ENCODE results near the gene ABAT. TPM values are rescaled to one million over a fixed set of nuclear protein-coding genes. Genes with fewer than 3 reads are reported as not detected.
"Not testable (repeated sequence)": the region's sequence is repeated elsewhere in the genome, so short reads cannot be mapped to it uniquely, and the experiment has no call there.

The ABAT gene
- total RNA-seq, 2 experiments from 2014 or later, result 4.1 to 4.4 TPM

GRCh38 chr16:8741636-8742035 lies 67.2 kb downstream of the ABAT start:
- Histone ChIP-seq H3K4me3 (ENCODE audit: low read length) (no peak overlapping the region), H3K36me3 (ENCODE audit: insufficient read depth, low read length) (peaks cover 3% of the 10 kb centered on the region), H3K27ac (ENCODE audit: low read depth in 1 of 2, low read length in 2 of 2) (no peak overlapping the region), H3K4me1 (ENCODE audit: insufficient read depth, low read length) (no peaks in the 10 kb centered on the region), H3K9me3 (ENCODE audit: control insufficient read depth in 1 of 2, insufficient read depth in 1 of 2, low read length in 2 of 2) (no peaks in the 10 kb centered on the region), H3K27me3 (ENCODE audit: control insufficient read depth in 1 of 2, insufficient read depth in 2 of 2, low read length in 2 of 2) (no peaks in the 10 kb centered on the region)
- no peaks in the 10 kb centered on the region for H3K9me3 Mint-ChIP-seq
- intact Hi-C loops (cut with DNase I, micrococcal nuclease), result no loop called here
- ATAC-seq (ENCODE audit: poor library complexity), result no peak
- ChIA-PET POLR2A (interaction anchor here (0.6 kb wide), 1 partner anchor 69 kb away, joined by 3 read pairs; no protein-coding TSS in a partner anchor), CTCF (interaction anchor here (2.2 kb wide), 1 partner anchor 11 kb away, joined by 7 read pairs; no protein-coding TSS in a partner anchor)
- H3K4me1 Mint-ChIP-seq (ENCODE audit: low read depth), result no peaks in the 10 kb centered on the region
- H3K36me3 Mint-ChIP-seq (ENCODE audit: low read depth), result peaks cover 16% of the 10 kb centered on the region
- no peak overlapping the region for H3K27ac Mint-ChIP-seq
- no peaks in the 10 kb centered on the region for H3K27me3 Mint-ChIP-seq
- no peak overlapping the region for H3K4me3 Mint-ChIP-seq
- no peak for TF ChIP-seq CTCF (IDR thresholded peaks at IDR 0.05)
- no peak for DNase-seq

GRCh38 chr16:8742068-8742467 lies 67.7 kb downstream of the ABAT start:
- no peak overlapping the region for H3K27ac Mint-ChIP-seq
- H3K27me3 Mint-ChIP-seq, result no peaks in the 10 kb centered on the region
- ATAC-seq (ENCODE audit: poor library complexity), result no peak
- TF ChIP-seq CTCF (IDR thresholded peaks at IDR 0.05), result no peak
- no peaks in the 10 kb centered on the region for H3K4me1 ChIP-seq (ENCODE audit: insufficient read depth, low read length)
- H3K4me1 Mint-ChIP-seq (ENCODE audit: low read depth), result no peaks in the 10 kb centered on the region
- H3K27ac ChIP-seq (ENCODE audit: low read depth in 1 of 2, low read length in 2 of 2), result no peak overlapping the region
- no peaks in the 10 kb centered on the region for H3K9me3 Mint-ChIP-seq
- ChIA-PET POLR2A (interaction anchor here (0.6 kb wide), 1 partner anchor 70 kb away, joined by 3 read pairs; no protein-coding TSS in a partner anchor), CTCF (interaction anchor here (2.2 kb wide), 1 partner anchor 11 kb away, joined by 7 read pairs; no protein-coding TSS in a partner anchor)
- intact Hi-C loops (cut with DNase I, micrococcal nuclease), result no loop called here
- no peaks in the 10 kb centered on the region for H3K9me3 ChIP-seq (ENCODE audit: control insufficient read depth in 1 of 2, insufficient read depth in 1 of 2, low read length in 2 of 2)
- DNase-seq, result no peak
- peaks cover 3% of the 10 kb centered on the region for H3K36me3 ChIP-seq (ENCODE audit: insufficient read depth, low read length)
- peaks cover 19% of the 10 kb centered on the region for H3K36me3 Mint-ChIP-seq (ENCODE audit: low read depth)
- H3K4me3 ChIP-seq (ENCODE audit: low read length), result no peak overlapping the region
- H3K4me3 Mint-ChIP-seq, result no peak overlapping the region
- no peaks in the 10 kb centered on the region for H3K27me3 ChIP-seq (ENCODE audit: control insufficient read depth in 1 of 2, insufficient read depth in 2 of 2, low read length in 2 of 2)

- POLR2A ChIA-PET; H3K4me1 ChIP-seq (ENCODE audit: insufficient read depth, low read length); ATAC-seq (ENCODE audit: poor library complexity); H3K4me1 Mint-ChIP-seq (ENCODE audit: low read depth); intact Hi-C loops (cut with DNase I, micrococcal nuclease); H3K4me3 Mint-ChIP-seq; H3K27ac ChIP-seq (ENCODE audit: low read depth in 1 of 2, low read length in 2 of 2); H3K27me3 ChIP-seq (ENCODE audit: control insufficient read depth in 1 of 2, insufficient read depth in 2 of 2, low read length in 2 of 2); H3K4me3 ChIP-seq (ENCODE audit: low read length); H3K27ac Mint-ChIP-seq; H3K27me3 Mint-ChIP-seq; DNase-seq; H3K9me3 ChIP-seq (ENCODE audit: control insufficient read depth in 1 of 2, insufficient read depth in 1 of 2, low read length in 2 of 2); H3K9me3 Mint-ChIP-seq; CTCF ChIA-PET: not testable (repeated sequence)
- peaks cover 12% of the 10 kb centered on the region for H3K36me3 ChIP-seq (ENCODE audit: insufficient read depth, low read length)
- H3K36me3 Mint-ChIP-seq (ENCODE audit: low read depth), result peaks cover 39% of the 10 kb centered on the region
Observed at GRCh38 chr16:8748944-8749343, 74.5 kb downstream of the ABAT start.
